H1 (cell line): ENCODE results near the gene BTBD9. TPM values are rescaled to one million over a fixed set of nuclear protein-coding genes. Genes with fewer than 3 reads are reported as not detected.

Experiments used
- EZH2 ChIP-seq: fragments of 200-600 bp; sonication (generic); IDR thresholded peaks from 2 replicates; pipeline ENCODE4 v1.7.1; 2012; ENCODE audit warnings: low read depth, mild to moderate bottlenecking, moderate library complexity, low read length, inconsistent platforms; ENCODE audit not compliant: severe bottlenecking
- PHF8 ChIP-seq: fragments of 200-600 bp; sonication (generic); conservative IDR thresholded peaks from 2 replicates; pipeline ENCODE4 v1.7.1; 2012; ENCODE audit warnings: low read depth, mild to moderate bottlenecking, inconsistent platforms, low read length, moderate library complexity
- polyA plus RNA-seq, 7 experiments: library from polyadenylated mRNA; depleted of rRNA in 3 of 7; stranded (reverse) in 5 of 7; unstranded in 2 of 7; fragments of >200 nt in 5 of 7; fragments of 200-250 nt in 2 of 7; gene quantifications; 1 replicate in 5 of 7; 2 replicates in 1 of 7; 4 replicates in 1 of 7; pipeline versions ENCODE4 v1.2.1 to v1.2.3, GENCODE V29; 2011 to 2013; ENCODE audit warnings: missing spikeins in 2 of 7, mixed read lengths in 2 of 7
- total RNA-seq: library from RNA; stranded (reverse); fragmentation: NEBNext Ultra II Directional; extraction: Animal tissue kit (Norgen Biotek cat#: 25700); gene quantifications from 2 replicates; pipeline ENCODE4 v1.2.1, GENCODE V29; 2021

Gene BTBD9
- total and polyA plus RNA-seq, 2 of the 8 experiments (the other 6 are each of a cell fraction or from before 2014, with no cell fraction given), result 0.92 to 4.1 TPM

DNA sequence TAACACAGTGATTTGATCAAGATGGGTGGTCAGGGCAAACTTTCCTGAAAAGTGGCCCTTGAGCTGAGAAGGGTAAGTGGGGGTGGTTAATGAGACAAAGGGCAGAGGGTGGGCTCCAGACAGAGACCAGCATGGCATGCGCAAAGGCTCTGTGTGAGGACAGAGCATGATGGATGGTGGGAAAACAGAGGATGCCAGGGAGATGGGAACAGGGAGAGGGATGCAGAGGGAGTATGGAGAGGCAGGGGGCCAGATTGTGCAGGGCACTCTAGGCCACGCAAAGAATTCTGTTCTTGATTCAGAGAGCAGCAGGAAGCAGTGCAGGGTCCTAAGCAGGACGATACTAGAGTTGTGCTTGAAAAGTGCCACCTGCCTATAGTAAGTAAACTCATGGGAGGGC, 394.4 kb downstream of the BTBD9 start (continued):
- TF ChIP-seq EZH2 (no peak), PHF8 (no peak)
